Measurements from ENCODE around the gene AKT1S1. TPM values are rescaled to one million over a fixed set of nuclear protein-coding genes. Genes with fewer than 3 reads are reported as not detected.
A peak's percentile ranks its signal among the peaks of the same experiment; 100 is the strongest.

The AKT1S1 gene
- total and polyA plus RNA-seq, 2 donors: 4.4 to 27.9 TPM

GRCh38 chr19:49848938-49849337 lies 28.2 kb downstream of the AKT1S1 start:
- no peaks in the 10 kb centered on the region for H3K36me3 ChIP-seq (ENCODE audit: control insufficient read depth in 2 of 2, insufficient read depth in 2 of 2, low read length in 1 of 2)
- no peak overlapping the region for H3K4me3 ChIP-seq (ENCODE audit: low read length in 2 of 2)
- WGBS: 94% methylated on average over 3 of the region's 3 CpGs
- H3K27me3 ChIP-seq (ENCODE audit: control insufficient read depth in 2 of 2, insufficient read depth in 1 of 2, low read length in 1 of 2): peaks cover 0 to 5% of the 10 kb centered on the region in 2 donors
- H3K27ac ChIP-seq (ENCODE audit: low read depth in 1 of 2, low read length in 1 of 2): no peak overlapping the region
- H3K9me3 ChIP-seq (ENCODE audit: control insufficient read depth in 2 of 2, insufficient read depth in 1 of 2, low read length in 1 of 2): peaks cover 0 to 6% of the 10 kb centered on the region in 2 donors
- no peak for DNase-seq (ENCODE audit: low read depth in 6 of 9, low spot score in 9 of 9)
- peaks cover 8 to 27% of the 10 kb centered on the region in 2 donors for H3K4me1 ChIP-seq (ENCODE audit: control insufficient read depth in 2 of 2, insufficient read depth in 2 of 2, low read length in 2 of 2)

- peaks cover 0 to 5% of the 10 kb centered on the region in 2 donors for H3K27me3 ChIP-seq (ENCODE audit: control insufficient read depth in 2 of 2, insufficient read depth in 1 of 2, low read length in 1 of 2)
- 78% methylated on average over 10 of the region's 10 CpGs for WGBS
- DNase-seq (ENCODE audit: low read depth in 6 of 9, low spot score in 9 of 9): peak in 1 of 9 donors; percentile 24
- peaks cover 0 to 6% of the 10 kb centered on the region in 2 donors for H3K9me3 ChIP-seq (ENCODE audit: control insufficient read depth in 2 of 2, insufficient read depth in 1 of 2, low read length in 1 of 2)
- no peak overlapping the region for H3K4me3 ChIP-seq (ENCODE audit: low read length in 2 of 2)
- no peak overlapping the region for H3K27ac ChIP-seq (ENCODE audit: low read depth in 1 of 2, low read length in 1 of 2)
- H3K36me3 ChIP-seq (ENCODE audit: control insufficient read depth in 2 of 2, insufficient read depth in 2 of 2, low read length in 1 of 2): no peaks in the 10 kb centered on the region
- peaks cover 8 to 19% of the 10 kb centered on the region in 2 donors for H3K4me1 ChIP-seq (ENCODE audit: control insufficient read depth in 2 of 2, insufficient read depth in 2 of 2, low read length in 2 of 2)
These were observed 29.1 kb downstream of the AKT1S1 start for GRCh38 chr19:49847731-49848696.

GRCh38 chr19:49846408-49846807 lies 30.7 kb downstream of the AKT1S1 start:
- Histone ChIP-seq H3K27me3 (ENCODE audit: control insufficient read depth in 2 of 2, insufficient read depth in 1 of 2, low read length in 1 of 2) (no peaks in the 10 kb centered on the region), H3K9me3 (ENCODE audit: control insufficient read depth in 2 of 2, insufficient read depth in 1 of 2, low read length in 1 of 2) (peaks cover 0 to 6% of the 10 kb centered on the region in 2 donors), H3K36me3 (ENCODE audit: control insufficient read depth in 2 of 2, insufficient read depth in 2 of 2, low read length in 1 of 2) (no peaks in the 10 kb centered on the region), H3K27ac (ENCODE audit: low read depth in 1 of 2, low read length in 1 of 2) (no peak overlapping the region), H3K4me3 (ENCODE audit: low read length in 2 of 2) (no peak overlapping the region), H3K4me1 (ENCODE audit: control insufficient read depth in 2 of 2, insufficient read depth in 2 of 2, low read length in 2 of 2) (peaks cover 0 to 8% of the 10 kb centered on the region in 2 donors)
- WGBS: 88% methylated on average over 5 of the region's 5 CpGs
- no peak for DNase-seq (ENCODE audit: low read depth in 6 of 9, low spot score in 9 of 9)

- DNase-seq (ENCODE audit: low read depth in 6 of 9, low spot score in 9 of 9): no peak
These were observed 31.7 kb downstream of the AKT1S1 start for GRCh38 chr19:49845414-49845813.

GRCh38 chr19:49844138-49845095 lies 32.7 kb downstream of the AKT1S1 start:
- Histone ChIP-seq H3K4me1 (ENCODE audit: control insufficient read depth in 2 of 2, insufficient read depth in 2 of 2, low read length in 2 of 2) (peaks cover 0 to 3% of the 10 kb centered on the region in 2 donors), H3K9me3 (ENCODE audit: control insufficient read depth in 2 of 2, insufficient read depth in 1 of 2, low read length in 1 of 2) (peaks cover 0 to 5% of the 10 kb centered on the region in 2 donors), H3K27me3 (ENCODE audit: control insufficient read depth in 2 of 2, insufficient read depth in 1 of 2, low read length in 1 of 2) (no peaks in the 10 kb centered on the region), H3K4me3 (ENCODE audit: low read length in 2 of 2) (no peak overlapping the region), H3K27ac (ENCODE audit: low read depth in 1 of 2, low read length in 1 of 2) (no peak overlapping the region), H3K36me3 (ENCODE audit: control insufficient read depth in 2 of 2, insufficient read depth in 2 of 2, low read length in 1 of 2) (peaks cover 15 to 16% of the 10 kb centered on the region in 2 donors)
- DNase-seq (ENCODE audit: low read depth in 6 of 9, low spot score in 9 of 9): no peak
- WGBS: 94% methylated on average over 18 of the region's 18 CpGs

More at GRCh38 chr19:49845414-49845813, 31.7 kb downstream of the AKT1S1 start:
- no peak overlapping the region for H3K27ac ChIP-seq (ENCODE audit: low read depth in 1 of 2, low read length in 1 of 2)
- WGBS: 93% methylated on average over 3 of the region's 3 CpGs
- H3K4me3 ChIP-seq (ENCODE audit: low read length in 2 of 2): no peak overlapping the region
- H3K4me1 ChIP-seq (ENCODE audit: control insufficient read depth in 2 of 2, insufficient read depth in 2 of 2, low read length in 2 of 2): peaks cover 0 to 7% of the 10 kb centered on the region in 2 donors
- no peaks in the 10 kb centered on the region for H3K27me3 ChIP-seq (ENCODE audit: control insufficient read depth in 2 of 2, insufficient read depth in 1 of 2, low read length in 1 of 2)
- peaks cover 0 to 6% of the 10 kb centered on the region in 2 donors for H3K9me3 ChIP-seq (ENCODE audit: control insufficient read depth in 2 of 2, insufficient read depth in 1 of 2, low read length in 1 of 2)
- peaks cover 6 to 7% of the 10 kb centered on the region in 2 donors for H3K36me3 ChIP-seq (ENCODE audit: control insufficient read depth in 2 of 2, insufficient read depth in 2 of 2, low read length in 1 of 2)

GRCh38 chr19:49843265-49843664 lies 33.9 kb downstream of the AKT1S1 start:
- Histone ChIP-seq H3K4me3 (ENCODE audit: low read length in 2 of 2) (no peak overlapping the region), H3K9me3 (ENCODE audit: control insufficient read depth in 2 of 2, insufficient read depth in 1 of 2, low read length in 1 of 2) (no peaks in the 10 kb centered on the region), H3K36me3 (ENCODE audit: control insufficient read depth in 2 of 2, insufficient read depth in 2 of 2, low read length in 1 of 2) (peaks cover 25 to 27% of the 10 kb centered on the region in 2 donors), H3K27ac (ENCODE audit: low read depth in 1 of 2, low read length in 1 of 2) (no peak overlapping the region), H3K4me1 (ENCODE audit: control insufficient read depth in 2 of 2, insufficient read depth in 2 of 2, low read length in 2 of 2) (peaks cover 0 to 3% of the 10 kb centered on the region in 2 donors), H3K27me3 (ENCODE audit: control insufficient read depth in 2 of 2, insufficient read depth in 1 of 2, low read length in 1 of 2) (no peaks in the 10 kb centered on the region)
- no peak for DNase-seq (ENCODE audit: low read depth in 6 of 9, low spot score in 9 of 9)
- 94% methylated on average over 3 of the region's 3 CpGs for WGBS

- Histone ChIP-seq H3K27me3 (ENCODE audit: control insufficient read depth in 2 of 2, insufficient read depth in 1 of 2, low read length in 1 of 2) (no peaks in the 10 kb centered on the region), H3K36me3 (ENCODE audit: control insufficient read depth in 2 of 2, insufficient read depth in 2 of 2, low read length in 1 of 2) (peaks cover 49% of the 10 kb centered on the region in 2 donors), H3K9me3 (ENCODE audit: control insufficient read depth in 2 of 2, insufficient read depth in 1 of 2, low read length in 1 of 2) (no peaks in the 10 kb centered on the region), H3K4me1 (ENCODE audit: control insufficient read depth in 2 of 2, insufficient read depth in 2 of 2, low read length in 2 of 2) (peaks cover 0 to under 1% of the 10 kb centered on the region in 2 donors), H3K27ac (ENCODE audit: low read depth in 1 of 2, low read length in 1 of 2) (no peak overlapping the region), H3K4me3 (ENCODE audit: low read length in 2 of 2) (no peak overlapping the region)
- 96% methylated on average over 17 of the region's 17 CpGs for WGBS
- no peak for DNase-seq (ENCODE audit: low read depth in 6 of 9, low spot score in 9 of 9)
These were observed 36.4 kb downstream of the AKT1S1 start for GRCh38 chr19:49840736-49841249.

GRCh38 chr19:49840321-49840720 lies 36.8 kb downstream of the AKT1S1 start:
- Histone ChIP-seq H3K4me1 (ENCODE audit: control insufficient read depth in 2 of 2, insufficient read depth in 2 of 2, low read length in 2 of 2) (no peaks in the 10 kb centered on the region), H3K36me3 (ENCODE audit: control insufficient read depth in 2 of 2, insufficient read depth in 2 of 2, low read length in 1 of 2) (peaks cover 54% of the 10 kb centered on the region in 2 donors), H3K27me3 (ENCODE audit: control insufficient read depth in 2 of 2, insufficient read depth in 1 of 2, low read length in 1 of 2) (no peaks in the 10 kb centered on the region), H3K27ac (ENCODE audit: low read depth in 1 of 2, low read length in 1 of 2) (no peak overlapping the region), H3K4me3 (ENCODE audit: low read length in 2 of 2) (no peak overlapping the region), H3K9me3 (ENCODE audit: control insufficient read depth in 2 of 2, insufficient read depth in 1 of 2, low read length in 1 of 2) (no peaks in the 10 kb centered on the region)
- 93% methylated on average over 11 of the region's 11 CpGs for WGBS
- no peak for DNase-seq (ENCODE audit: low read depth in 6 of 9, low spot score in 9 of 9)

Measured in thymus (tissue), 11 donors.